Activated gamma-delta T cell treated with Interleukin-2 at 50 U/mL for 16 hours (primary cell): ENCODE data around the gene RSAD1.

Source experiments
- DNase-seq: peaks from one replicate; pipeline ENCODE4 v3.0.0-alpha.2; 2020

The RSAD1 gene

GRCh38 chr17:50498021-50498874 is 19.6 kb downstream of the RSAD1 start:
- no peak for DNase-seq

- DNase-seq = no peak
These were observed 20.6 kb downstream of the RSAD1 start for GRCh38 chr17:50499270-50499669.

- no peak for DNase-seq
These were observed 21.1 kb downstream of the RSAD1 start for GRCh38 chr17:50499721-50500120.

DNA sequence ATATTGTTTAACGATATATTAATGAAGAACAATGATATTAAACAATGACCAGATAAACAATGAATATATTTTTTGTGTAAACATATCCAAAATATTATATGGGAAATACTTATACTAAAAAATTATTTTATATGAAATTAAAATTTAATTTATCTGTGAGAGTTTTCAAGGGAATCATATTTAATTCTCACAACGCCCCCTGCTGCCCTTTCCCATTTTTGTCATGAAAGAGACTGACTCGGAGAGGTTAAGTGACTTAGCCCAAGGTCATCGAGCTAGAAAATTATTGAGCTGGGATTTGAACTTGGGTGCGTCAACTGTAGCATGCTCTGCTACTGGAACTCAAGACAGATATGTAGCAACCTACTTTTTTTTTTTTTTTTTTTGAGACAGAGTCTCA is 22.4 kb downstream of the RSAD1 start:
- peak; percentile 22 for DNase-seq

- no peak for DNase-seq
These were observed 23.8 kb downstream of the RSAD1 start for GRCh38 chr17:50502301-50502990.

DNA sequence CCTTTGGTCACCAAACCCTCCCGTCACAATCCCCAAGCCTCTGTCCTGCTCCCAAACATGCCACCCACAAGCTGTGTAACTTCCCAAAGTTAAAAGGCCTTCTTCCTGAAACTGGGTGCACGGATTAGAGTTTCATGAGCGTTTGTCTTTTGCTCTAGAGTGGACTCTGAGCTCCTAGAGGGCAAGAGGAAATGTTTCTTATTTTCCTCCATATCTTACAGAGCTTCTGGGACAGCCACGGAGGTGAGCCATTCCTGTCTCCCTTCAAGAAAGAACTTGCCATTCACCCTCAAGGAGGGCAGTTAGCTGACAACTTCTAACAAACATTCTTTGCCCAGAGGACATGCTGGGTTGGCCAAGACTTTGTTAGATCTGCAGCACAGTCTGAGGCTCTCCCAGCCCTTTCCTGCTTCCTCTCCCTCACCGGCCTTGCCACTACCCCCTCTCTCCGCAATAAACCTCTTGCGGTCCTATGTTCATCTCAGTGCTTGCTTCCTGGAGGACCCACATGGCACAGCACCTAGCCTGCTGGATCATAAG is 27.0 kb downstream of the RSAD1 start:
- DNase-seq = no peak

DNA sequence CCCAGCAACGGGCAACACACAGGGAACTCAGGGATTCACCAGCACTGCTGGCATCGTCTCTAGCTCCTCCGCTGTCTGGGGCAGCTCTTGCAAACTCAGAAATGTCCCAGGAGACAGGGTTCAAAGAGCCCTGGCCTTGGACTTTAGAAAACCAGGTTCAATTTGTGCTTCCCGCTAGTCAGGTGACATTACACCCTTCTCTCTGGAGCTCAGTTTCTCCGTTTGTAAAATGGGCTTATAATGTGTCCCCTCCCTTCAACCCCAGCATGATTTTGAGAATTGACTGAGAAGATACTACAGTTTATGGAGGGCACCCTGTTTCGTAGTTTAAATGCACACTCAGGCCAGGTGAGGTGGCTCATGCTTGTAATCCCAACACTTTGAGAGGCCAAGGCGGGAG is 27.6 kb downstream of the RSAD1 start:
- no peak for DNase-seq

DNA sequence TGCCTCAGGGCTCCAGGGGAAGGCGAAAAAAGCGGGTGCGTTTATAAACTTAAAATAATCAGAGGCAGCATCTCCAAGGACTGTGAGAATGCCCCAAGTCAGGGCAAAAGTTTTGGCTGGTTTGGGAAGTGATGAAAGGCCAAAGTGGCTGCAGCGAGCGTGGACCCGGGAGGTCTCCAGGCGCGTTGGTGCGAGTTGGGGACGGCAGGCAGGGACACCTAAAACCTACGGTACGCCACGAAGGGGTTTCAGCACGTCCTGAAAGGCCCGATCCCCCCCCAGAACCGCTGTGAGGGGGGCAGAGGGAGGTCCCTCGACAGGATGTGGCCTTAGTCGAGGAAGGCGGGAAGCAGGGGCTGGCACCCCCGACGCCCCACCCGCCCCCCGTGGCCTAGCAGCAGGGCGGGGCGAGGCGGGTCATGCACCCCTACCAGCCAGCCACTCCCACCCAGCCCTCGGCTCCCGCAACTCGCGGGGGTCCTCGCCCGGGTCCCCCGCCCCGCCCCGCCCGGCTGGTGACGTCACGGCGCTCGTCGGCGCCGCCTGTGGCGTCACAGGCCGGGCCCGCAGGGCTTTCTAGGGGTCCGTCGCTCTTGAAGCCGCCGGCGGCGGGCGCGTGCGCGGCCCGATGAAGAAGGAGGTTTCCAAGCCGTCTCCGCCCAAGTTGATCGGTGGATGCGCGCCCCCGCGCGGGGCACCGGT is 29.4 kb downstream of the RSAD1 start, which contains the start of gene MYCBPAP:
MYCBPAP (plus strand) TSS at position 569 of the 702 bp plus-strand sequence. CDS start 236 bp downstream, outside the sequence.
- peak; percentile 60 for DNase-seq

GRCh38 chr17:50508573-50509460 is 30.2 kb downstream of the RSAD1 start:
- DNase-seq = no peak

GRCh38 chr17:50511058-50511457 is 32.4 kb downstream of the RSAD1 start:
- no peak for DNase-seq

- no peak for DNase-seq
These were observed 34.8 kb downstream of the RSAD1 start for GRCh38 chr17:50513495-50513894.

DNA sequence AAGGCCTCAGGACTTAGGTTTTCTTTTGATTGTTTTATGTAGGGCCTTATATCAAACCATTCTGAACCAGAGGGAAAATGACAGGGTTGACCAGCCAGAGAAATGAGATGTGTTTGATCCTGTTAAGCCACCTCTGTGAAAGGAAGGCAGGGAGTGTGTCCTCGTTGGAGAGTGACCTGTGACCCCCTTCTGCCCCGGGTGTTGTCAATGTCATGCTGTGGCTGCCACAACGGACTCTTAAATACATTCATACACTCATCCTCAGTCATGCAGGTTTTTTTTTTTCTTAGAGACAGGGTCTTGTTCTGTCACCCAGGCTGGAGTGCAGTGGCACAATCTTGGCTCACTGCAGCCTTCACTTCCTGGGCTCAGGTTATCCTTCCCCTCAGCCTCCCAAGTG is 35.7 kb downstream of the RSAD1 start:
- no peak for DNase-seq

DNA sequence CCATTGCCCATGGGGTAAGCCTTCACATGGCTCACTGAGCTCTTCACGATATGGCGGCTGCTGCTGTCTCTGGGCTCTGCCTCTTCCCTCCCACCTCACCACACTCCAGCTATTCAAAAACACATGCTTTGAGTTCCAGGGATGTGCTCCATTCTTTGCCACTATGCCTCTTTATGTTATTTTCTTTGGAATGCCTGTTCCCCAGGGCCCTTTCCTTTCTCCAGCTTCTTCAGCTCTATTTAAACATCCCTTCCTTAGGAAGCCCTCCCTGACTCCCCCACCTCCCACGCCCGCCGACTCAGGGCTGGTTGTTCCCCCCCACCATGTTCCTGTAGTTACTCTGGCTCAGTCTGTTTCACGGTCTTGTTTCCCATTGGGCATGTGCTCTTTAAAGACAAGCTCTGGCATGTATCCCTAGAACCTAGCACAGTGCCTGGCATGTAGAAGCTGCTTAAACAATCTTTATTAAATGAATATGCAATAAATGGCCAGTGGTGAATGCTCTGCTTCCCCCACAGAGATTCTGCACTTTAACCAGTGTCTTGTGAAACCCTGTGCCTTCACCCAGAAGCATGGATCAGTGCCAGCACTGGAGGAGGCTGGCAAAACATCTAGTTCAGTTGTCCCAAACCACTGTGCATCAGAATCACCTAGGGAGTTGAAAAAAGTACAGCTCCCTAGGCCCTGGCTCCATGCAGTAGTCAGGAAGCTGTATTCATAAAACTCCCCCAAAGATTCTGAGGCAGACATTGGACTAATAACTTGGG is 36.5 kb downstream of the RSAD1 start:
- DNase-seq = no peak

DNA sequence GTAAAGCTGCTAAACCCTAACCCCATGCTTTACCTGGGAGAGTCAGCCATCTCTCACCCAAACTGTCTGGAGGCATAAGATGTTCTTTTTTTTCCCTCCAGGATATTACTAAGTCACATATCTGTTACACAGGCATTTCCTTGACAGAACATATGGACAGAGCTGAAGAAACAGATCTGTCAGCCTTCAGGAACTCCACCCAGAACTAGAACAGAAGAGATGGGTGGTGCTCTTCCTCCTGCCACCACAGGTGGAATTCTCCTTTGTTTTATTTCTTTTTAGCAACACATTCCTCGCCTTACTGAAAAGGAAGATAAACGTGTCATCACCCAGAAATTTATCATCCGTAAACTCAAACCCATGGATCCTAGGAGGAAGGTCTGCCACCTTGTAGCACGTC is 38.4 kb downstream of the RSAD1 start:
- DNase-seq = no peak

GRCh38 chr17:50517504-50518383 is 39.1 kb downstream of the RSAD1 start:
- DNase-seq = no peak

- no peak for DNase-seq
These were observed 39.8 kb downstream of the RSAD1 start for GRCh38 chr17:50518384-50519023.

GRCh38 chr17:50519141-50519834 is 40.6 kb downstream of the RSAD1 start:
- no peak for DNase-seq

DNA sequence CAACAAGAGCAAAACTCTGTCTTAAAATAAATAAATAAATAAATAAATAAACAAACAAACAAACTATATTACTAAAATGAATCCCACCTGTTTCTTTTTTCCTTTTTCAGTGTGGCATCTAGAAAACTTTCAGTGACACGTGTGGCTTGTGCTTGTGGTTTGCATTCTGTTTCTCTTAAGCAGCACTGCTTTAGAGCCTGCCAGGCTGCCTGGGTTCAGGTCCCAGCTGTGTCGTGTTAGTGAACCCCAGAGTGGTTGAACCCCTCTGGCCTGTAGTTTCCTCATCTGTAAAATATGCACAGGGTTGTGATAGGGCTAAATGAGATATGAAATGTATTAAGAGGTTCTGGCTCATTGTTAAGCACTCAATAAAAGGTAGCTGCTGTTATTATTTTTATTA is 41.8 kb downstream of the RSAD1 start:
- no peak for DNase-seq

DNA sequence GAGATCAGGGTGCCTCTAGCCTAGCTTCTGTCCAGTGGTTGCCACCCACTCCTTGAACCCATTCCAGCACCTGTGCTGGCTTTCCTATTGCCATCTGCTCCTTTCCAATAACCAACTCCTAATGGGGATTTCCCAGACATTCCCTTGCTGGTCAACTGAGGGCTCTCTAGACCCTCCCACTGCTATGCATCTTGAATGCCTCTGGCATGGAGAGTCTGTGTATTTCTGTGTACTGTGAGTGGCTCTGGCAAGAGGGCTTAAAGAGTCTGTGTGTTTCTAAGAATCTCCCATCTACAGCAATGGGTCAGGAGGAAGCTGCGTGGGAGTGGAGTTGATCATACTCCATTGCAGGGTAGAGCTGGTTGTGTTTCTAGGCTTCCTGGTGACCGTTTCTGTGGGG is 42.9 kb downstream of the RSAD1 start:
- DNase-seq = no peak
